Peyer's patch (tissue), 4 donors: Measurements from ENCODE around the gene MYDGF. TPM values are rescaled to one million over a fixed set of nuclear protein-coding genes. Genes with fewer than 3 reads are reported as not detected.
"Not testable (repeated sequence)": the region's sequence is repeated elsewhere in the genome, so short reads cannot be mapped to it uniquely, and the experiment has no call there.

ENCODE experiments used
- DNase-seq, 3 donors: peaks; one replicate each; pipeline ENCODE4 v3.0.0-alpha.2; 2017 to 2019
- H3K27ac ChIP-seq, 4 donors: fragments of 200-600 bp; sonication (generic); one replicate each; pipeline ENCODE4 v1.5.1; 2016 to 2019
- H3K27me3 ChIP-seq, 2 donors: fragments of 200-600 bp; sonication (generic); one replicate each; pipeline ENCODE4 v1.5.1; 2019
- H3K36me3 ChIP-seq, 3 donors: fragments of 200-600 bp; sonication (generic); one replicate each; pipeline ENCODE4 v1.5.1; 2016 to 2019
- H3K4me1 ChIP-seq, 4 donors: fragments of 200-600 bp; sonication (generic); one replicate each; pipeline ENCODE4 v1.5.1; 2016 to 2019
- H3K4me3 ChIP-seq, 4 donors: fragments of 200-600 bp; sonication (generic); 1 replicate in 3 of 4; 2 replicates in 1 of 4; pipeline ENCODE4 v1.5.1; 2016 to 2019; ENCODE audit warnings: mild to moderate bottlenecking in 1 of 4
- H3K9me3 ChIP-seq, 4 donors: fragments of 200-600 bp; sonication (generic); one replicate each; pipeline ENCODE4 v1.5.1; 2016 to 2019; ENCODE audit warnings: mild to moderate bottlenecking in 1 of 4
- POLR2A ChIP-seq, 2 donors: fragments of 450-650 bp; IDR thresholded peaks; one replicate each; pipeline ENCODE4 v1.5.1; 2017; ENCODE audit warnings: antibody characterized with exemption in 2 of 2, mild to moderate bottlenecking in 2 of 2, moderate library complexity in 2 of 2
- total RNA-seq, 4 donors: library from RNA; depleted of rRNA; stranded (reverse); fragments of >200 nt; gene quantifications; one replicate each; pipeline ENCODE4 v1.1.0, GENCODE V29; 2016
- TF ChIP-seq, protein P1 (sequence below), 6 experiments: fragments of 450-650 bp in 4 of 6; fragments of 200-600 bp in 2 of 6; sonication (generic) in 1 of 6; IDR thresholded peaks; one replicate each; pipeline ENCODE4 v1.5.1; 2017 to 2019; ENCODE audit warnings: antibody characterized with exemption in 6 of 6, mild to moderate bottlenecking in 3 of 6, moderate library complexity in 1 of 6

Gene MYDGF
- total RNA-seq, 4 donors from 2014 or later: 9.9 to 45.9 (median 40.3) TPM

DNA sequence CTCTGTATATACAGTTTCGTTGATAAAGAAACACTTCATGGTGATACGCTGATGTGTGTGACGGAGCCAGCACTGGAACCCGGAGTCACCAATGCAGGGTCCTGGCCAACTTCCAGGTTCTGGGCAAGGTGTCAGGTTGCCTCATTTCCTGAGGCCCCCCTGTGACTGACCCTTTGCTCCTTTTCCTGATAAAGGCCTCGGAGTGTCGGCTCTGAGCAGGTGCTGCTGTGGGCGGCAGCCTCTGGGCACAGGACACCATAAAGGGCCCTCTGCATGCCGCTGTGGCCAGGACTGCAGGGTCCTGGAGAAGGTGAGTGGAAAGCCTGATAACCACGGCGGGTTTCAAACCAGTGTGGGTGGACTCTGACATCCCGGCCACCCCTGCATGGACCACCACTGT is 17.3 kb upstream of the MYDGF start:
- DNase-seq: no peak
- Histone ChIP-seq H3K27me3 (no peaks in the 10 kb centered on the region), H3K4me3 (no peak overlapping the region), H3K4me1 (no peaks in the 10 kb centered on the region), H3K36me3 (peaks cover 0 to 92% (median 0%) of the 10 kb centered on the region in 3 donors), H3K27ac (no peak overlapping the region), H3K9me3 (no peaks in the 10 kb centered on the region)
- TF ChIP-seq, protein P1, sequence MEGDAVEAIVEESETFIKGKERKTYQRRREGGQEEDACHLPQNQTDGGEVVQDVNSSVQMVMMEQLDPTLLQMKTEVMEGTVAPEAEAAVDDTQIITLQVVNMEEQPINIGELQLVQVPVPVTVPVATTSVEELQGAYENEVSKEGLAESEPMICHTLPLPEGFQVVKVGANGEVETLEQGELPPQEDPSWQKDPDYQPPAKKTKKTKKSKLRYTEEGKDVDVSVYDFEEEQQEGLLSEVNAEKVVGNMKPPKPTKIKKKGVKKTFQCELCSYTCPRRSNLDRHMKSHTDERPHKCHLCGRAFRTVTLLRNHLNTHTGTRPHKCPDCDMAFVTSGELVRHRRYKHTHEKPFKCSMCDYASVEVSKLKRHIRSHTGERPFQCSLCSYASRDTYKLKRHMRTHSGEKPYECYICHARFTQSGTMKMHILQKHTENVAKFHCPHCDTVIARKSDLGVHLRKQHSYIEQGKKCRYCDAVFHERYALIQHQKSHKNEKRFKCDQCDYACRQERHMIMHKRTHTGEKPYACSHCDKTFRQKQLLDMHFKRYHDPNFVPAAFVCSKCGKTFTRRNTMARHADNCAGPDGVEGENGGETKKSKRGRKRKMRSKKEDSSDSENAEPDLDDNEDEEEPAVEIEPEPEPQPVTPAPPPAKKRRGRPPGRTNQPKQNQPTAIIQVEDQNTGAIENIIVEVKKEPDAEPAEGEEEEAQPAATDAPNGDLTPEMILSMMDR (IDR thresholded peaks at IDR 0.05): no peak
- TF ChIP-seq POLR2A (IDR thresholded peaks at IDR 0.05): no peak

DNA sequence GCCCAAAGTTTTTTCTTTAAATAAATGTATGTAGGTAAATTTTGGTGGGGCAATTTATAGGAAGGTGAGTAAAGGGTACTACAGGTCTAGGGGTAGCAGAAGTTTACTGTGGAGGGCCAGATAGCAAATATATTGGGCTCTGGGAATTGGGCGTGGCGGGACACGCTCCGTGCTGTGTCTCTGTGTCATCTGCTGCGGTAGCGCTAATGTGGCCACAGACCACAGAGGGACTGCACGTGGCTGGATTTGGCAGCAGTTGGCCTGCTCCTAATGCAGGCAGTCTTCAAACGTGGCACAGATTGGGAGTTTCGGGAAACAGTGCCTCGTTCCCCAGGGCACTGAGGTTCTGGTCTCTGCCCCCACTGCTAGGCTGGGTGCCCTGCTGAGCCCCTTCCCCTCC is 16.6 kb upstream of the MYDGF start:
- H3K4me3 ChIP-seq: no peak overlapping the region
- TF ChIP-seq, protein P1 (IDR thresholded peaks at IDR 0.05): no peak
- TF ChIP-seq POLR2A (IDR thresholded peaks at IDR 0.05): no peak
- no peaks in the 10 kb centered on the region for H3K27me3 ChIP-seq
- H3K27ac ChIP-seq: no peak overlapping the region
- H3K4me1 ChIP-seq: no peaks in the 10 kb centered on the region
- DNase-seq: no peak
- peaks cover 0 to 90% (median 0%) of the 10 kb centered on the region in 3 donors for H3K36me3 ChIP-seq
- H3K9me3 ChIP-seq: no peaks in the 10 kb centered on the region

DNA sequence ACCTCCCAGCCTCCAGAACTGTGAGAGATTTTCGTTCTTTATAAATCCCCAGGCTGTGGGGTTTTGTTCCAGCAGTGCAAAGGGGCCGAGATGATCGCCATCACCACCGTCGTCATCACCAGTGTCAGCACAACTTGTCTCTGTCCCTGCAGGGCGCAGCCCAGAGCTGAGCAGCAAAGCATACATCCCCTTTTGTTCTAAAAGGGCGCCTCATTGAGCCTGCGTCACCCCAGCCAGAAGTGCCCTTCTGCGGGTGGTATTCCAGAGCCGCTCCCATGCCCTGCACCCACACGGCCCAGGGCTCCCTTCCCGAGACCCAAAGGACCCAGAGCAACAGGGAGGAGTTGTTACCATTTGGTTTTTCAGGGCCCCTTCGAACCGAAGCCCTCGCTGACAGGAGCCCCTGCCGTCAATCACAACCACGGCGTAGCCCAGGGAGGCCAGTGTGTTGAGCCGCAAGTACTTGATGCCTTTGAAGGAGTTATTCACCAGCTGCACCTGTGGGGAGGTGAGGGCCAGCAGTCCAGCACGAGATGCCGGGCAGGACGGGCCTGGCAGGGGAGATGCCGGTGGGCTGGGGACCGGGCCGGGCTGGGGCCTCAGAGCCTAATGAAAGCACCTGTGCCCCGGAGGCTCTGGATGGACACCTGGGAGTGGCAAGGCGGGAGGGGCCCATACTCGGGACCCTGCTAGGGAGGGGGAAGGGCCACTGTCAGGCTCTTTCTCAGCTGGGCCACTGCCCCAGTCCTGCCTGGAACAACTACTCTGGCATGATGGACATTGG is 14.4 kb upstream of the MYDGF start:
- Histone ChIP-seq H3K4me3 (no peak overlapping the region), H3K27ac (no peak overlapping the region), H3K36me3 (peaks cover 0 to 81% (median 0%) of the 10 kb centered on the region in 3 donors), H3K4me1 (no peaks in the 10 kb centered on the region), H3K9me3 (no peaks in the 10 kb centered on the region), H3K27me3 (no peaks in the 10 kb centered on the region)
- TF ChIP-seq, protein P1 (IDR thresholded peaks at IDR 0.05): no peak
- no peak for TF ChIP-seq POLR2A (IDR thresholded peaks at IDR 0.05)
- no peak for DNase-seq

DNA sequence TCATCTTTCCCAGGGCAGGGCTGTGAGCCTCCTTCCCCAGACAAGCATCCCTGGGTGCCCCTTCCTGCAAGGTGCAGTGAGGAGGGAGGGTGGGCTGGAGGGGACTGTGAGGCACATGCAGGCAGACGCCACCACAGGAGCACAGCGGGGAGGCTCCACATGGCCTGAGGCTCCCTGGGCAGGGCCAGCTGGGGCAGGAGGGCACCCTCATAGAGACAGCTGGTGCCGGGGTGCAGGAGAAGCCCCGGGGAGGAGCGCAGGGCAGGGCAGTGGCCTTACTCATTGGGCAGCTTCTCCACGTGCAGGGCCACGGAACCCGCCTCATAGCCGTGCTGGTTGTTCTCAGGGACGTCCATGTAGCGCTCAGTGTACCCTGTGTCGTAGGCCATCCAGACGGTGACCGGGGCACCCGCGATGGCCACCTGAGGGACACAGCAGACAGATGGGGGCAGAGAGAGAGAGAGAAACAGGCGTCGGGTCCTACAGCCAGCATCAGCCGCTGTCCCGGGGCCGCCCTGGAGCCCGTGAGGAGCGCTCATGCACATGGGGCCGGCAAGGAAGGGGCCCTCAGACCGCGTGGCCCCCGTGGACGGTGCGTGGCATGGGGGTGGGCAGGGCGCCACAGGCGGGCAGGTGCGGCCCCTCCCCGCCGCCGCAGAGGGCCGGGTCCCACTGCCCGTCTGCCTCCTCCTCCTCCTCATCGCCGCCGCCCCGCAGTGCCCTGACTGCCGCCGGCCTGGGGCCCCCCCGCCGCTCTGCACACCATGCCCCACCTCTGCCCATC is 12.5 kb upstream of the MYDGF start:
- no peak for TF ChIP-seq POLR2A (IDR thresholded peaks at IDR 0.05)
- TF ChIP-seq, protein P1 (IDR thresholded peaks at IDR 0.05): no peak
- peaks cover 0 to 80% (median 0%) of the 10 kb centered on the region in 3 donors for H3K36me3 ChIP-seq
- DNase-seq: no peak
- H3K27ac ChIP-seq: no peak overlapping the region
- no peaks in the 10 kb centered on the region for H3K4me1 ChIP-seq
- H3K4me3 ChIP-seq: no peak overlapping the region
- H3K27me3 ChIP-seq: no peaks in the 10 kb centered on the region
- no peaks in the 10 kb centered on the region for H3K9me3 ChIP-seq

DNA sequence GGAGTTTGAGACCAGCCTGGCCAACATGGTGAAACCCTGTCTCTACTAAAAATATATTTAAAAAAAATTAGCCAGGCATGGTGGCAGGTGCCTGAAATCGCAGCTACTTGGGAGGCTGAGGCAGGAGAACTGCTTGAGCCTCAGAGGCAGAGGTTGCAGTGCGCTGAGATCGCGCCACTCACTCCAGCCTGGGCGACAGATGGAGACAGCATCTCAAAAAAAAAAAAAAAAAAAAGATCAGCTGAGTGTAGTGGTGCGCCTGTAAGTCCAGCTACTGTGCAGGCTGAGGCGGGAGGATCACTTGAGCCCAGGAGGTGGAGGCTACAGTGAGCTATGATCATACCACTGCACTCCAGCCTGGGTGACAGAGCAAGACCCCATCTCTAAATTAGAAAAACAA is 9.9 kb upstream of the MYDGF start:
- not testable (repeated sequence) for DNase-seq, H3K4me3 ChIP-seq, H3K4me1 ChIP-seq, H3K9me3 ChIP-seq, H3K27ac ChIP-seq, H3K27me3 ChIP-seq
- peaks cover 0 to 81% (median 0%) of the 10 kb centered on the region in 3 donors for H3K36me3 ChIP-seq
